B cell (primary cell): ENCODE results near the gene GRIK2. TPM values are rescaled to one million over a fixed set of nuclear protein-coding genes. Genes with fewer than 3 reads are reported as not detected.

Source experiments
- ATAC-seq: fragments of 200-7000 bp; cut with Tn5 transposase; one replicate; pipeline ENCODE4 v1.10.0; 2021; ENCODE audit warnings: low read depth, mild to moderate bottlenecking, moderate number of reproducible peaks, moderate library complexity
- CTCF ChIA-PET: fragments of 350-600 bp; sonication (Branson Sonifier 250); formaldehyde crosslinking; loops from one replicate; lab custom pipeline; 2021; ENCODE audit warnings: antibody characterized with exemption, inconsistent platforms; lab: Charles Lee
- POLR2A ChIA-PET: fragments of 350-600 bp; sonication (Branson Sonifier 250); formaldehyde crosslinking; loops from one replicate; lab custom pipeline; 2021; ENCODE audit warnings: antibody characterized with exemption; lab: Charles Lee
- DNase-seq: peaks from one replicate; pipeline ENCODE4 v3.0.0; 2013
- H2AFZ ChIP-seq: 2 replicates; pipeline ENCODE4 v1.6.1; 2012; ENCODE audit warnings: mild to moderate bottlenecking, low read depth, low read length; ENCODE audit not compliant: insufficient read depth, poor library complexity, severe bottlenecking
- H3K27ac ChIP-seq, 2 donors: 1 replicate in 1 of 2; 2 replicates in 1 of 2; pipeline ENCODE4 v1.5.1; 2012 to 2013; ENCODE audit warnings: low read length in 2 of 2, mild to moderate bottlenecking in 2 of 2, moderate library complexity in 1 of 2
- H3K27me3 ChIP-seq, 4 experiments: fragments of 200-600 bp in 1 of 4; sonication (generic) in 1 of 4; replicated peaks in 1 of 4; 1 replicate in 2 of 4; 2 replicates in 2 of 4; pipeline versions ENCODE4 v1.6.1 to v1.7.0; 2013 to 2016; ENCODE audit warnings: low read length in 3 of 4, mild to moderate bottlenecking in 2 of 4, mixed read lengths in 1 of 4, moderate library complexity in 1 of 4; ENCODE audit not compliant: insufficient read depth in 4 of 4, control insufficient read depth in 3 of 4; ENCODE audit errors: control extremely low read depth in 1 of 4
- H3K36me3 ChIP-seq, 2 experiments: replicated peaks in 1 of 2; 1 replicate in 1 of 2; 2 replicates in 1 of 2; pipeline versions ENCODE4 v1.6.1 to v1.7.1; 2013; ENCODE audit warnings: low read length in 1 of 2; ENCODE audit not compliant: insufficient read depth in 2 of 2, control insufficient read depth in 1 of 2; ENCODE audit errors: control extremely low read depth in 1 of 2, extremely low read depth in 1 of 2
- H3K4me1 ChIP-seq, 2 donors: fragments of 200-600 bp in 1 of 2; sonication (generic) in 1 of 2; 1 replicate in 1 of 2; 2 replicates in 1 of 2; pipeline versions ENCODE4 v1.5.1 to v1.6.1; 2013 to 2017; ENCODE audit warnings: low read length in 2 of 2; ENCODE audit not compliant: control insufficient read depth in 2 of 2, insufficient read depth in 2 of 2
- H3K4me2 ChIP-seq: replicated peaks from 2 replicates; pipeline ENCODE3; 2012; ENCODE audit warnings: mild to moderate bottlenecking, low read depth, low read length; ENCODE audit not compliant: poor library complexity, severe bottlenecking
- H3K4me3 ChIP-seq, 5 experiments: fragments of 200-600 bp in 1 of 5; sonication (generic) in 1 of 5; 1 replicate in 3 of 5; 2 replicates in 2 of 5; pipeline versions ENCODE4 v1.5.1 to v1.7.0; 2011 to 2016; ENCODE audit warnings: low read length in 4 of 5, mild to moderate bottlenecking in 4 of 5, low read depth in 2 of 5, control low read depth in 1 of 5, moderate library complexity in 1 of 5; ENCODE audit not compliant: insufficient read depth in 1 of 5; ENCODE audit errors: control extremely low read depth in 1 of 5, extremely low read depth in 1 of 5
- H3K79me2 ChIP-seq: fragments of 200-600 bp; sonication (generic); one replicate; pipeline ENCODE4 v1.6.0; 2016; ENCODE audit warnings: low read length; ENCODE audit not compliant: control insufficient read depth, insufficient read depth
- H3K9ac ChIP-seq: fragments of 200-600 bp; sonication (generic); 2 replicates; pipeline ENCODE4 v1.6.1; 2017; ENCODE audit warnings: mild to moderate bottlenecking, low read length, moderate library complexity
- H3K9me3 ChIP-seq, 3 donors: one replicate each; pipeline versions ENCODE4 v1.6.1 to v1.7.1; 2013; ENCODE audit warnings: low read length in 2 of 3; ENCODE audit not compliant: control insufficient read depth in 2 of 3, insufficient read depth in 1 of 3; ENCODE audit errors: control extremely low read depth in 1 of 3
- H4K20me1 ChIP-seq: 2 replicates; pipeline ENCODE4 v1.6.0; 2012; ENCODE audit warnings: mild to moderate bottlenecking, low read length; ENCODE audit not compliant: insufficient read depth, control insufficient read depth, poor library complexity, severe bottlenecking
- H3K27ac Mint-ChIP-seq: one replicate; pipeline ENCODE4 v1.8.0; 2021; ENCODE audit warnings: mixed read lengths
- H3K27me3 Mint-ChIP-seq: one replicate; pipeline ENCODE4 v1.8.0; 2021; ENCODE audit warnings: mixed read lengths
- H3K4me1 Mint-ChIP-seq: one replicate; pipeline ENCODE4 v1.8.0; 2021; ENCODE audit warnings: mixed read lengths
- H3K4me3 Mint-ChIP-seq: one replicate; pipeline ENCODE4 v1.8.0; 2021; ENCODE audit warnings: mixed read lengths
- H3K9me3 Mint-ChIP-seq: one replicate; pipeline ENCODE4 v1.8.0; 2022; ENCODE audit warnings: mixed read lengths; ENCODE audit not compliant: insufficient read depth
- CTCF ChIP-seq: fragments of 200-600 bp; IDR thresholded peaks from one replicate; pipeline ENCODE4 v1.8.0; 2022; ENCODE audit warnings: antibody characterized with exemption, mild to moderate bottlenecking
- EZH2 ChIP-seq: IDR thresholded peaks from 2 replicates; pipeline ENCODE4 v1.6.1; 2012; ENCODE audit warnings: borderline replicate concordance, low read depth, mild to moderate bottlenecking, moderate library complexity, low read length; ENCODE audit not compliant: insufficient read depth, poor library complexity, severe bottlenecking
- WGBS: methylation state at CpG from one replicate; pipeline ENCODE4 v1.1.5; 2013; ENCODE audit warnings: missing lambda C conversion rate; ENCODE audit not compliant: insufficient coverage; 5-methylcytosine and 5-hydroxymethylcytosine counted together
- intact Hi-C: fragments of 100-400 bp; cut with micrococcal nuclease; formaldehyde crosslinking; loops from one replicate; pipeline ENCODE4 v1.10.0; 2022
- polyA plus RNA-seq: library from polyadenylated mRNA; depleted of rRNA; stranded (reverse); fragments of >200 nt; gene quantifications from 2 replicates; pipeline ENCODE4 v1.2.3, GENCODE V29; 2012
- total RNA-seq, 2 donors: library from RNA; stranded (reverse); fragments of 120-200 nt in 1 of 2; gene quantifications; 1 replicate in 1 of 2; 2 replicates in 1 of 2; pipeline versions ENCODE4 v1.2.3 to v1.2.4, GENCODE V29; 2013 to 2022

Gene GRIK2
- total and polyA plus RNA-seq, 2 donors (not counting 1 experiment from before 2014, with no cell fraction given), result not detected

DNA sequence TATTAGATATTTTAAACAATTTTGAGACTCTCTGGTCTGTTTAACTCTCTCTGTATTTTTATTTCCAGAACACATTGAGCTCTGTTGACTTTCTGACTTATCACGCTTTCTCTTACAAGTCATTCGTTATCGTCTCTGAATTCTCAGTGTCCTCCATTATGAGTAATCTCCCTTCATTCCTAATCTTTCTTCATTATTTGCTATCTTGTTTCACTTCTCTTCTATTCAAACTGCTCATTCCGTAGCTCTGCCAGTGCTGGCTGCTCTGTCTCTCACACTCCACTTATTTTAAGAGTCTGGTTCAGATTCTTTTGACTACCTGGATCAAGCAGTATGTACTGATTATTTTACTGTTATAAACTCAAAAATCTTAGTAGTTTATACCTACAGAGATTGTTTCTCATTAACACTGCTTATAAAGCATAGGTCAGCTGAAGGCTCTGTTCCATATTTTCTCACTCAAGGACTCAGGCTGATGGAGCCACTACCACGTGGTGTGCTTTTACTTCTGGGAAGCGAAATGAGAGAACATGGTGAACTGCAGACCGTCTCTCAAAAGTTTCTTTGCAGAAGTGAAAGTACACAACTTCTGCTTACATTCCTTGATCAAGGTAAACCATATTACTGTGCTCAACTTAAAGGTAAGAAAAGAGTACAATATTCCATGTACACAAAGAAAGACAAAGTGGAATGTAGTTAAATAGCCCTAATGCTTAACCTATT, 485.2 kb downstream of the GRIK2 start:
- Histone ChIP-seq H3K9me3 (no peaks in the 10 kb centered on the region), H3K4me2 (no peak overlapping the region), H3K9ac (no peak overlapping the region), H3K36me3 (no peaks in the 10 kb centered on the region), H2AFZ (no peak overlapping the region), H4K20me1 (no peaks in the 10 kb centered on the region), H3K4me1 (no peaks in the 10 kb centered on the region), H3K27ac (no peak overlapping the region), H3K79me2 (no peaks in the 10 kb centered on the region), H3K27me3 (no peaks in the 10 kb centered on the region), H3K4me3 (no peak overlapping the region)
- Mint-ChIP-seq H3K9me3 (no peaks in the 10 kb centered on the region), H3K27ac (no peak overlapping the region), H3K27me3 (no peaks in the 10 kb centered on the region), H3K4me3 (no peak overlapping the region), H3K4me1 (no peaks in the 10 kb centered on the region)
- ChIA-PET POLR2A (no interaction called here), CTCF (no interaction called here)
- no peak for TF ChIP-seq EZH2
- TF ChIP-seq CTCF, result no peak
- ATAC-seq, result no peak
- WGBS, result 82% methylated on average over 4 of the region's 7 CpGs
- no peak for DNase-seq
- intact Hi-C loops, result no loop called here

- intact Hi-C loops, result no loop called here
- no peak overlapping the region for H2AFZ ChIP-seq
Measured at GRCh38 chr6:101879782-101880181, 486.3 kb downstream of the GRIK2 start.

More at GRCh38 chr6:101879782-101880181, 486.3 kb downstream of the GRIK2 start:
- Mint-ChIP-seq H3K4me3 (no peak overlapping the region), H3K27ac (no peak overlapping the region), H3K4me1 (no peaks in the 10 kb centered on the region), H3K27me3 (no peaks in the 10 kb centered on the region), H3K9me3 (no peaks in the 10 kb centered on the region)
- Histone ChIP-seq H3K4me3 (no peak overlapping the region), H3K4me2 (no peak overlapping the region), H3K27ac (no peak overlapping the region), H3K27me3 (no peaks in the 10 kb centered on the region), H3K4me1 (no peaks in the 10 kb centered on the region), H4K20me1 (no peaks in the 10 kb centered on the region), H3K9me3 (no peaks in the 10 kb centered on the region), H3K79me2 (no peaks in the 10 kb centered on the region), H3K9ac (no peak overlapping the region), H3K36me3 (no peaks in the 10 kb centered on the region)
- WGBS, result 73% methylated on average over 1 of the region's 4 CpGs
- ChIA-PET CTCF (no interaction called here), POLR2A (no interaction called here)
- ATAC-seq (no peak), DNase-seq (no peak)
- no peak for TF ChIP-seq CTCF
- TF ChIP-seq EZH2, result no peak
